Stimulated activated CD4-positive, alpha-beta T cell treated with anti-CD3 and anti-CD28 coated beads, Interleukin-2, amount 100 ng/mL, for 4 hours (primary cell): ENCODE results near the gene SYTL3.
A peak's percentile ranks its signal among the peaks of the same experiment; 100 is the strongest.
"Not testable (repeated sequence)": the region's sequence is repeated elsewhere in the genome, so short reads cannot be mapped to it uniquely, and the experiment has no call there.

Source experiments
- DNase-seq: peaks from one replicate; pipeline ENCODE4 v3.0.0-alpha.2; 2020; ENCODE audit warnings: low read depth

Gene SYTL3

GRCh38 chr6:158642097-158642601, 7.7 kb upstream of the SYTL3 start:
- DNase-seq = no peak

- DNase-seq = no peak
Measured at GRCh38 chr6:158643836-158644230, 6.0 kb upstream of the SYTL3 start.

DNA sequence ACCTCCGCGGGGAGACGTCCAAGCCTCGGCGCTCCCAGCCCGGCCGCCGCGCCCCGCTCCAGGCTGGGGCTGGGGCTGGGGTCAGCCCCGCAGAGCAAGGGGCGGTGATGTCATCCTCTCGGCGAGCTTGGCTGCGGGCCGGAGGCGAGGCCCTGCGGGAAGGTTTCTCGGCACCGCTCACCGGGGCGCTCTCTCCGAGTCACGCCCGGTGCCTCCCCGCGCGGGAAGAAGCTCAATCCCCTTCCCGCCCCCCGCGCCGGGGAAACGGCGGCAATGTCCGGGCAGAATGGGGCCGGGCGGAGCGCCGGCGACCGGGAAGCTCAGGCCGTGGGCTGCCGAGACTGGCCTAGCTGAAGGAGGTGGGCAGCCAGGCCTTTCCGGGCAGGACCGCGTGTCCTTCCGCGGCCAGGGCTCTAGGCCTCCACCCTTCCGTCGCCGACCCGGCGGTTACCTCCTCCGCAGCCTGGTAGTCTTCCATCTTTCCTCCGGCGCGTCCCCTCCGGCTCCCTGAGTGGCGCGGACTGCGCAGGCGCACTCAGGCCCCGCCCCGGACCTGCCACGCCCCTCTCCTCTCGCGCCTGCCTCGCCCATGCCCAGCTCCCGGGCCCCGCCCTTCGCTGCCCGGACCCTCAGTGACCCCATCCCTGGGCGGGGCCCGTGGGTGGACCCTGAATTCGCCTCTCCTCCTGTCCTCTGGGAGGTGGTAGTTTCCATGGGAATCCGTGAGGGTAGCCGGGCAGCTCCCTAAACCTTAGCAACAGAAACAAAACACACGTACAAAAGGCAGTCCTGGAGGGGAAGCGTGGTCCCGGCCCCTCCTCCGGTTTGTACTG, 5.4 kb upstream of the SYTL3 start, which contains the start of gene DYNLT1:
Gene DYNLT1 (minus strand): TSS at position 513 of the 833 bp plus-strand sequence. CDS start 35 bp downstream, at position 478.
- peak; percentile 78 for DNase-seq

DNA sequence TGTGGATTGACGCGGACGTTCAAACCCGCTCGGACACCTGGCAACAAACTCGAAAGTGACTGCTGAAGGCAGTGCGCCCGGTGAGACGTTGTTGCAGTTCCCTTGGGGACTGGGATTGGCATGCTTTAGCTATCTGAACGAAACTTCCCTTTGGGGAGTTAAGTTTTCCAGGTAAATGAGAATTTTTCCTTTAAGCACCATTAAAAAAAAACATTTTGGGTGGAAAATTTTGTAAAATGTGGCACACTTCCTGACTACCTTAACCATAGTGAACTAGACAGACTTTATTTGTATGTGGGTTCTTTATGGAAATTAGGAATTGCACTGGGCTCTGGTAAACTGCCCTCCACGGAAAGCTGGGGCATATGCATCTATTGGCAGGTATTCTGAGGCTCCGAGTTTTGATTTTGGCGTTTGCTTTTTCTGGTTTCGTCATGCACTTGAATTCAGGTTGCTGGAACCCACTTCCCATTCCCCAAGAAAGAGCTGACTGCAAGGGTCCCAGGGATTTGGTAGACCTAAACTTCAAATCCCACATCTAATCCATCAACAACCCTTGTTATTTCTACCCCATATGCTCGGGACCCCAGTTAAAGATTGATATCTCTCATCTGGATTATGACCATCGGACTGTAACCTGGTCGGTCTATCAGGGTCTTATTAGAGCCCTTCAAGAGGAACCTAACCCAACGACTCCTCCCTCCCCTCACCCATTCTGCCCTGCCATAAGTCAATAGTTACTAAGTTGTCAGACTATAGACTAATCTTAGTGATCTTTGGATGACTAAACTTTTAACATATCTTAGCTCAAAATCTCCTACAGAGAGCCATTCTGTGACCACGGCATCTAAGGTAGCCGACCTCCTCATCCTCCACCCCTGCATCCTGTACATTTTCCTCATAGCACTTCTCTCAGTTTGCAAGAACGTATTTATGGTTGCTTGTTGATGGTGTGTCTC, 4.5 kb upstream of the SYTL3 start:
- DNase-seq = no peak

DNA sequence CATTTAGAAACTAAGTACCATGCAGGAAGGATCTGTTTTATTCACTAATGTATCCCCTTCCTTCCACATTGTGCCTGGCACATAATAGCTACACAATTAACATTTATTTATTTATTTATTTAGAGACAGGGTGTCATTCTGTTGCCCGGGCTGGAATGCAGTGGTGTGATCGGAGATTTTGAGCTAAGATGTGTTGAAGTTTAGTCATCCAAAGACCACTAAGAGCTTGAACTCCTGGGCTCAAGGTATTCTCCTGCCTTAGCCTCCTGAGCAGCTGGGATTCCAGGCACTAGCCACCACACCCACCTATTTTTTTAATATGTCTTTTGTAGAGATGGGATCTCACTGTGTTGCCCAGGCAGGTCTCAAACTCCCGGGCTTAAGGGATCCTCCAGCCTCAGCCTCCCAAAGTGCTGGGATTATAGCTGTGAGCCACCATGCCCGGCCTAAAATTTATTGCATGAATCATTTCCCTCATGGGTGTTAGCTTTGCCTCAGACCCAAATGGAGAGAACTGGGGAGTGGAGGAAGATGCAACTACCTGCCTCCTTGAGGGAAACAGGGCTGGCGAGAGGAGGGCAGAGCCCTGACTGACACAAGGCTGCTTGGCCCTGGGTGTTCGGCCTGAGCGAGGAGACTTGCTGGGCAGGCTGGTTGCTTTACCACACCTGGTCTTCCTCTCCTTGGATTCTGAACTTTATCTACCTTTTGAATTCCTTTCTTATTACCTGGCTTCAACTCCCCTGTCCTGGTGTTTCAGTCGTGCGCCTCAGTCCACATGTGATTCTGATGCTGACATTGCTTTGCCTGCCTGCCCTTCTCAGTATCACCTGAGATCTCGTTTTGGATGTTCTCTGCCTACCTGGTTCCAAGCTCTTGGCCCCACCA, 3.6 kb upstream of the SYTL3 start:
- no peak for DNase-seq

GRCh38 chr6:158647501-158647900, 2.4 kb upstream of the SYTL3 start:
- no peak for DNase-seq

DNA sequence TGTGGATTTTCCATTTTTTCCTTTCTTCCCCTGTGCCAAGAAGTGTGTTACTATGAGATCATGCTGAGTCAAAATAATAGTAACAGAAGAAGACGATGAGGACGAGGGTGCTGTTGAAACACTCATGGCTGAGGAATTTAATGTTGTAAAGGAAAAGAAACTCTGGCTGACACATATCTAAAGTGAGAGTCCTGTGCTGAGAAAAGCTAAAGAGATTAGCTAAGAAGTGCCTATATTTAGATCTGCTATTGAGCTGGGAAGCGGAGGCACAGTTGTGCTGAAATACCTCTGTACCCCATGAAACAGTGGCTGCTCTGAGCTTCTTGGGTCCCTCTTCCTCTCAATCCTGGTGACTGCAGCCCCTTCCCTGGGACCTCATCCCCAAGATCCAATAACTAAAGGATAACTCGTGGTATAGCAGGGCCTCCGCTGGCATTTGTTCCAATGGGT, 1.1 kb upstream of the SYTL3 start:
- no peak for DNase-seq

GRCh38 chr6:158651981-158652737, 2.3 kb downstream of the SYTL3 start:
- not testable (repeated sequence) for DNase-seq

- peak; percentile 83 for DNase-seq
Measured at GRCh38 chr6:158653577-158654354, 3.9 kb downstream of the SYTL3 start.

DNA sequence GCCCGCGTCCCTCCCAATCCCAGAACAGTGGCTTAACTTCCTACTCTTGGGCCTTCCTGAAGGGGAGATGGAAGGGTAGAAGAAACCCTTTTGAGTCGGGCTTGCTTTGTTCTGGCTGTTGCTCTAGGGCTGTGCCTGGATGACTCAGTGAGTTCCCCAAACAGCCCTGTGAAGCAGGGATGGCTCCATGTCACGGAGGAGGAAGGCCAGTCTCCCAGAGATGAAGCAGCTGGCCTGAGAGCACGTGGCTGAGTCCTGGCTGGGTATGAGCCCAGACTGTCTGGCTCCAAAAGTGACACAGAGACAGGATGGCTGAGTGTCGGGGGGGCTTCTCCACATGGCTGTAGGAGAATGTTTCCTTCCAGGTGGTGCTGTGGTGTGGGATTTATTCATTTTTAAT, 4.6 kb downstream of the SYTL3 start:
- DNase-seq = no peak

GRCh38 chr6:158654960-158655489, 5.2 kb downstream of the SYTL3 start:
- no peak for DNase-seq

- DNase-seq = no peak
Measured at GRCh38 chr6:158655569-158656450, 6.0 kb downstream of the SYTL3 start.

DNA sequence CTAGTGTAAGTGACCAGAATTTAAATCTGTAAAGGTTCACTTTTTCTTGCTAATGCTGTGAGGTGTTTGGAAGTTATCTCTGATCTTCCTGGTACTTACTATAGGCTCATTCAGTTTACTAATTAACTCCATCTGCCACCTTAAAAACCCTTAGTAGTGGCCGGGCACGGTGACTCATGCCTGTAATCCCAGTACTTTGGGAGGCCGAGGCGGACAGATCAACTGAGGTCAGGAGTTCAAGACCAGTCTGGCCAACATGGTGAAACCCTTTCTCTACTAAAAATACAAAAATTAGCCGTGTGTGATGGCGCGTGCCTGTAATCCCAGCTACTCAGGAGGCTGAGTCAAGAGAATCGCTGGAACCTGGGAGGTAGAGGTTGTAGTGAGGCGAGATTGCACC, 7.1 kb downstream of the SYTL3 start:
- not testable (repeated sequence) for DNase-seq

GRCh38 chr6:158660333-158660754, 10.5 kb downstream of the SYTL3 start:
- peak; percentile 38 for DNase-seq

- no peak for DNase-seq
Measured at GRCh38 chr6:158661156-158661685, 11.4 kb downstream of the SYTL3 start.

- no peak for DNase-seq
Measured at GRCh38 chr6:158662607-158662953, 12.7 kb downstream of the SYTL3 start.

GRCh38 chr6:158662954-158663624, 13.2 kb downstream of the SYTL3 start:
- no peak for DNase-seq
